NCI-H187 (cell line): ENCODE results near the gene PKP1.

ENCODE experiments used
- DNase-seq, 2 experiments: peaks; one replicate each; lab custom pipeline; 2025; lab: John Stamatoyannopoulos, UW

The PKP1 gene

GRCh38 chr1:201281573-201281972 lies 1.7 kb upstream of the PKP1 start:
- DNase-seq = no peak

- DNase-seq = no peak
Observed at GRCh38 chr1:201282216-201282615, 1.1 kb upstream of the PKP1 start.

- no peak for DNase-seq
Observed at GRCh38 chr1:201283836-201284553, 689 bp downstream of the PKP1 start.

- no peak for DNase-seq
Observed at GRCh38 chr1:201284636-201285035, 1.3 kb downstream of the PKP1 start.

DNA sequence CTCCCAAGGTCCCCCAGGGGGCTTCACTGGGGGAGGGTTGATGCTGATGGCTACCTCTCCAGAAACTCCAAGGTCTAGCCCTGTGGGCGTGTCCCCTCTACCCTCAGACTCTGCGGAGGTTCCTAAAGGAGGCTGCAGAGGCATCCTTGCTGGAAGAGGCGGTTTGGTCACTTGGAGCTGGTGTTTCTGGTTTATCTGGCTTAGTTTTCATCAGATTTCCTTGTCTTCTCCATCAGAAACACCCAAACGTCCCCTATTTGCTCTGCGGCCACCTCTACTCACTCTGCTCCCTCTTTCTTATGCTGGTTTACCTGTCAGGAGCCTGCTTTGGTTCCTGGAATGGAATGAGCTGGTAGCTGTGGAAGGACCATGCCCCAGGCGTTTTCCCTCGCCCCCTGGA lies 2.5 kb downstream of the PKP1 start:
- no peak for DNase-seq

DNA sequence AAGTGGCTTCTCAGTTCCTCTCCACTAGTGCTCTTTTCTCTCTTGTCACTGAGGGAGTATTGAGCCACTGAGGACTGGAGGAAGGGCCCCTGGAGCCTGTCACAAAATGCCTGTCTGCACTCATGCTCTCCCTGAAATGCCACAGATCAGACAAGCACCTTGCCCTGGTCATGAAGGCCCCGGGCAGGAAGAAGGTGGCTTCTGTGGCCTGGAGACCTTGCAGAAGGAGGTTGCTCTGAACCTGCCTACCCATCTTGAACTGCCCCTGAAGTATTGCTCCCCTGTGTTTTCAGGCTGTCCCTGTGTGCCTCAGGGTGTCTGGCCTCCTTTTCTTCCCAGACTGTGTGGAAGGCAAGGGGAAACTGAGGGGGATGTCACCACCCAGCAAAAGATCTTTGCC lies 3.1 kb downstream of the PKP1 start:
- DNase-seq = no peak

DNA sequence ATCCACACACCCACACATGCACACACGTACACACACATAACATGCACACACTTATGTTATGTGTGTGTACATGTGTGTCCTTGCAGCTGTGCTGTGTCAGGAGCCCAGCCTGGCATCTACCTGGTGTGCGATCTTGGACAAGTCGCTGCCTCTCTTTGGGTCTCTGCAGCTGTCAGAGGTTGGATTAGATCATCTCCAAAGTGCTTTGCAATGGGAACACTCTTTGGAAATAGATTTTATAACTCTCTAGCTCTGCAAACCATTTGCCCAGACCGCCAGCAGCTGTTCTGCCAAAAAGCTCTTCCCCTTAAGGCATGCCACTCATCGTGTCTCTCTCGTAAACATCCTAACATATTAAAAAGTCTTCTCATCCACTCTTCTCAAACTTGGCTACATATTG lies 4.7 kb downstream of the PKP1 start:
- DNase-seq = no peak

DNA sequence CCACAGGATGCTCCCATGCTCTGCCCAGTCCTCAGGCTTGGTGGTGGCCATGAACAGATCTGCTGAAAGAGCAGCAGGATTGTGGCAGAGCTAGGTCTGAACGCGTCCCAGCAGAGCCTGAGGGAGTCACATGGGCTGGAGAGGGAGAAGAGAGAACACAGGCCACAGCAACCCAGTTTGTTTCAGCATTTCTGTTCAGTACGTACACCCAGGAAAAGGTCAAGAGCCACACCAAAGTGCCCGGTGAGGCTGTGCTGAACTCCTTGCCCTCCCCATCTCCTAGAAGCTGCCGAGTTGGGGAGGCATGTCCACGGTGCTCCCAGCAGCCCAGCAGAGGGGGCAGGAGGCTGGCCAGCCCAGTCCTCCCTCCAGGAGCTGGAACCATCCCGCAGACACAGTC lies 5.5 kb downstream of the PKP1 start:
- DNase-seq = no peak

DNA sequence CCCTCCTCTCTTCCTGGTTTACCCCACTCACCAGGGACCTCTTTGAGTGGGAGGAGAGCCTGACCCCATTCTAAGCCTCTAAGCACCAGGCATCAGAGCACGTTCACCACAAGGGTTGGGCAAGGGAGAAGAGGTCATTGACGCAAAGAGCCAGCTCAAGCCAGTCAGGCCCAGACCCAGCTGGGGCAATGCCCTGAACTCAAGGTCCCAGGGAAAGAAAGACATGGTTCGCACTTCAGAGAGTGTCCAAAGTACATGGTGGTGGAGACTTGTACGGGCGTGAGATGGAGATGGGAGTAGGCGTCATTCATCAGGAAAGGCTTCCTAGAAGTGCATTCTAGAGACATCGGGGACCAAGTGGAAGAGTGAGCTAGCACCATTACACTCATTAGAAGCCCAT lies 7.2 kb downstream of the PKP1 start:
- no peak for DNase-seq

DNA sequence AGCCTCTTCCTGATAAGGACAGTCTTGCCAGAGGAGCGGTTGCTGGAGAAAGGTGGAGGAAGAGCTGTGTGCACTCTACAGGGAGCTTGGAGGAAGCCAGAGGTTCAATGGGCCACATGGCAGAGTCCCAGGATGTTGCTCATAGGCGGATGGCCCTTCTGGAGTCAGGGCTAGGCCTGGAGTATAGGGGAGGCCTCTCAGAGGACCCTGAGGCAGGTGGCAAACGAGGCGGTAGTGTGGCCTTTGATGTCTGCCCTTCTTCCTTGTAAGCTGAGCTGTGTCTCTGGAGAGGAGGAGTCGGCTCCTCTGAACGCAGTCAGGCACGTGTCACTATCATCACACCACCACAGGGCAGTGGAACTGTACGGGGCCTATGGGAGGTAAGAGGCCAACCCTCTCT lies 8.6 kb downstream of the PKP1 start:
- no peak for DNase-seq

- no peak for DNase-seq
Observed at GRCh38 chr1:201294876-201295275, 11.6 kb downstream of the PKP1 start.

DNA sequence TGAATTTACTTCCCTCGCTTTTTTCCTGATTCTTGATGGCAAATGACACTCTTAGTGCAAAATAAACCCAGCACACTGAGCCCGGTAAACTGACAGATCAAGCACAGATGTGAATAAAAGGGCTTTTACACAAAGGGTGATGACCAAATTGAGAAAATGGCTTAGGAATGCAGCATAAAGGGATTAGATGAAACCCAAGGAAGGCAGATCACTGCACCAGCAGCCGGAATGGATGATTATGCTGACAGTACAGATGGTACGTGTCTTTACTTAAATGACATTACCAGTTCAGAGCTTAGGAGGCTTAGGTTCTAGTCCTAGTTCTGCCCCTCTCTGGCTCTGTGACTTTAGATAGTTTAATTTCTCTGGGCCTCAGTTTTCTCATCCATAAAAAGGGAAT lies 12.0 kb downstream of the PKP1 start:
- no peak for DNase-seq

DNA sequence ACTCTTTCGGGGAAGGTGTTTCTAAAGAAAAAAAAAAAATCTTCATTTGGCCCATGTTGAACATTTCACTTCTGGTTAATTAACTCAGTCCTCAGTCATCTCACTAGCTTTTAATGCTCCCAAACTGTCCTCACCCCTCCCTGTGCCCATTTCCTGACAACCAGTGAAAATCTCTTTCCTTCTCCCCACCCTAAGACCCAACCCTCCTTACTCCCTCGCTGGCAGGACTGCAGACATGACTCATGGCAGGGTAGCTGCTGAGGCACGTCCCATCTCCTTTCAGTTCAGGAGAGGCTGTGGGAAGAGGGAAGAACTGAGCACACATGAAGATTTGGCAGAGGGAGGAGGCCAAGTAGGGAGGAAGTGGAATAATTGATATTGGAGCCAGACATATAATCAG lies 12.6 kb downstream of the PKP1 start:
- no peak for DNase-seq

DNA sequence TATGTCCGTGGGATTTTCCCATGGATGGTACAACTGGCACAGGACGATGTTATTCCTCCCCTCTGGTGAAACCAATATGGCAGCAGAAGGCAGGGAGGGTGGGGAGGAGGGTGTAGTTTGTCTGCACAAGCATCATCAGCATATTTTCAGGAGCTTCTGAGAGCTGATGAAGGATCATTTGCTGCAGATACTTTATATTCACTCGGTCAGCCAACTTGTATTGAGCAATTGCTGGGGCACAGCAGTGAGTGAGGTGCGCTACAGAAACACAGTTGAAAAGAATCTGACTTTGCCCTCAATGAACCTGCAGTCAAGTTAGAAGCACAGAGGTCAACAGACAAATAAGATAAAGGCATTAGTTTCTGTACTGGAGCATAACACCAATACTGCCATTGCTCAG lies 13.0 kb downstream of the PKP1 start:
- DNase-seq = no peak

- no peak for DNase-seq
Observed at GRCh38 chr1:201298396-201299381, 15.4 kb downstream of the PKP1 start.

- no peak for DNase-seq
Observed at GRCh38 chr1:201299968-201300367, 16.7 kb downstream of the PKP1 start.

GRCh38 chr1:201300641-201301040 lies 17.3 kb downstream of the PKP1 start:
- no peak for DNase-seq

GRCh38 chr1:201302163-201303152 lies 19.2 kb downstream of the PKP1 start:
- no peak for DNase-seq

DNA sequence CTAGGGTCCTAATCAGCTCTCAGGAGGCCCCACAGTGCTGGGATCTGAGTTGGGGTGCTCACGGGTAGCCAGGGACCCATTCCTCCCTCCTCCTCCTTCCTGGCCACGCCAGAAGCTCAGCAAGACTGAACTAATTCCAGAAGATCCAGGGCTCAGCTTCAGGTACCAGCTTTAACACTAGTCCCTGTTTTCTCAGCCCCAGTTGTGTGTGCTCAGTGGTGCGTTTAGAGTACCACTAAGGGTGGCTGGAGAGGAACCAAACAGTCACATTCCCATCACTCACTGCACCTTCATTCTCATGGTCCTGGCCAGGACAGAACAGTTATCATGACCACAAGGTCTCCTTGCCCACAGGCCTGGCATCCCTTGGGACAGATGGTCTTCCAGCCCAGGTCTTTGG lies 20.8 kb downstream of the PKP1 start:
- no peak for DNase-seq

GRCh38 chr1:201305815-201306214 lies 22.5 kb downstream of the PKP1 start:
- no peak for DNase-seq

- DNase-seq = no peak
Observed at GRCh38 chr1:201307231-201307630, 23.9 kb downstream of the PKP1 start.
